Heart left ventricle (tissue), 16 donors: ENCODE results near the gene COQ8A. TPM values are rescaled to one million over a fixed set of nuclear protein-coding genes. Genes with fewer than 3 reads are reported as not detected.

Experiments used
- ATAC-seq, 4 donors: fragments of 200-7000 bp; cut with Tn5 transposase; one replicate each; pipeline ENCODE4 v1.9.1; 2020 to 2022; ENCODE audit warnings: moderate library complexity in 4 of 4, mild to moderate bottlenecking in 3 of 4, moderate number of reproducible peaks in 1 of 4
- DNase-seq, 5 donors: peaks; one replicate each; pipeline ENCODE4 v3.0.0-alpha.2; 2020
- H3K27ac ChIP-seq, 12 donors: fragments of 200-600 bp; sonication (generic) in 4 of 12; one replicate each; pipeline versions ENCODE4 v1.5.0 to v1.8.0; 2016 to 2022; ENCODE audit warnings: mild to moderate bottlenecking in 2 of 12
- H3K27me3 ChIP-seq, 9 donors: fragments of 200-600 bp; sonication (generic) in 2 of 9; one replicate each; pipeline versions ENCODE4 v1.5.1 to v1.8.0; 2016 to 2022; ENCODE audit warnings: mild to moderate bottlenecking in 3 of 9
- H3K36me3 ChIP-seq, 9 donors: fragments of 200-600 bp; sonication (generic) in 2 of 9; one replicate each; pipeline versions ENCODE4 v1.5.0 to v1.8.0; 2018 to 2022; ENCODE audit warnings: mild to moderate bottlenecking in 2 of 9
- H3K4me1 ChIP-seq, 12 donors: fragments of 200-600 bp; sonication (generic) in 4 of 12; one replicate each; pipeline versions ENCODE4 v1.5.0 to v1.8.0; 2016 to 2022; ENCODE audit warnings: mild to moderate bottlenecking in 3 of 12
- H3K4me3 ChIP-seq, 12 donors: fragments of 200-600 bp; sonication (generic) in 4 of 12; one replicate each; pipeline versions ENCODE4 v1.5.0 to v1.8.0; 2017 to 2022; ENCODE audit warnings: mild to moderate bottlenecking in 9 of 12, moderate library complexity in 4 of 12
- H3K9me3 ChIP-seq, 12 donors: fragments of 200-600 bp; sonication (generic) in 4 of 12; one replicate each; pipeline versions ENCODE4 v1.5.0 to v1.8.0; 2016 to 2022; ENCODE audit warnings: mild to moderate bottlenecking in 1 of 12
- CTCF ChIP-seq, 12 donors: fragments of 200-600 bp; sonication (generic) in 4 of 12; IDR thresholded peaks; one replicate each; pipeline versions ENCODE4 v1.5.0 to v1.8.0; 2018 to 2022; ENCODE audit warnings: antibody characterized with exemption in 12 of 12, mild to moderate bottlenecking in 5 of 12
- POLR2A ChIP-seq, 2 donors: fragments of 450-650 bp; IDR thresholded peaks; one replicate each; pipeline ENCODE4 v1.6.1; 2017; ENCODE audit warnings: antibody characterized with exemption in 2 of 2, mild to moderate bottlenecking in 2 of 2, moderate library complexity in 2 of 2
- WGBS, 4 donors: extraction: QIAGEN DNeasy Blood & Tissue Kit in 2 of 4; methylation state at CpG; one replicate each; pipeline versions ENCODE4 v1.1.5 to v1.1.7; 2013 to 2018; 5-methylcytosine and 5-hydroxymethylcytosine counted together
- intact Hi-C, 10 donors: fragments of 100-400 bp; cut with DNase I; formaldehyde crosslinking; loops; one replicate each; pipeline versions ENCODE4 v1.11.1 to v1.14.2; 2022
- polyA plus RNA-seq, 2 donors: library from polyadenylated mRNA; stranded (reverse); fragments of 200-250 nt; gene quantifications; one replicate each; pipeline ENCODE4 v1.2.3, GENCODE V29; 2013
- total RNA-seq, 9 donors: library from RNA; depleted of rRNA in 2 of 9; stranded (reverse); fragments of >200 nt in 2 of 9; fragmentation: NEBNext Ultra II Directional in 3 of 9; extraction: Animal tissue kit (Norgen Biotek cat#: 25700) in 3 of 9; gene quantifications; one replicate each; pipeline versions ENCODE4 v1.1.0 to v1.2.4, GENCODE V29; 2016 to 2023
- donor health status: ischemic (EF 13 %, LVEDD 7.1; RV severe dilation, severe dysfunction).
- donor health status: healthy with polysubstance abuse.
- donor health status: DM: no; HTN: yes; CAD: no.
- donor health status: DM: no; HTN: no; CAD: no.
- donor health status: ischemic (EF 25% LVEDD 6.9; RV normal size, moderate dysfunction).
- donor health status: ischemic (EF 25% LVEDD 5.7; RV mildly dilated, moderate dysfunction).
- donor health status: healthy.
- donor health status: DM: yes; HTN: yes; CAD: no.
- donor health status: ischemic (EF 35%, LVEDD 5.7; RV mildly dilated, moderate dysfunction).
- donor health status: nonischemic (EF 11% LVEDD 7.7; RV severe dilation, severe dysfunction).
- donor health status: DM: yes; HTN: yes; CAD: no.
- donor health status: PGD.
- donor health status: ischemic (EF 29% LVEDD 5.4; RV normal size, mild dysfunction).
- donor health status: nonischemic (EF 23%, LVEDD 6.1; RV moderate dilation, normal function).

The COQ8A gene
- total and polyA plus RNA-seq, 11 donors: 141 to 915 (median 269) TPM

GRCh38 chr1:226973898-226974543, 33.9 kb downstream of the COQ8A start:
- Histone ChIP-seq H3K9me3 (peaks cover 0 to 17% (median 0%) of the 10 kb centered on the region in 12 donors), H3K27me3 (no peaks in the 10 kb centered on the region), H3K4me1 (peaks cover 0 to 53% (median 36%) of the 10 kb centered on the region in 12 donors), H3K27ac (peak overlapping the region; percentile 80 to 97 (median 94)), H3K4me3 (no peak overlapping the region), H3K36me3 (peaks cover 0 to 25% (median 13%) of the 10 kb centered on the region in 9 donors)
- intact Hi-C loops: loop anchor here in 3 of 10 donors (2.0 to 10.0 kb wide), 3 partner anchors 33 to 59 kb away; partner anchors contain the start of gene COQ8A (in 1 of the 3)
- ATAC-seq (peak; percentile 11 to 72 (median 64)), DNase-seq (peak in 2 of 5 donors; percentile 67 to 75)
- peak in 2 of 12 donors; percentile 9 to 16 for TF ChIP-seq CTCF (IDR thresholded peaks at IDR 0.05)
- no peak for TF ChIP-seq POLR2A (IDR thresholded peaks at IDR 0.05)
- 31 to 45% (median 36%) methylated on average over 7 to 11 of the region's 11 CpGs for WGBS, 4 donors

- Histone ChIP-seq H3K4me1 (peaks cover 0 to 60% (median 41%) of the 10 kb centered on the region in 12 donors), H3K27ac (peak overlapping the region; percentile 80 to 97 (median 94)), H3K4me3 (no peak overlapping the region), H3K36me3 (peaks cover 0 to 27% (median 13%) of the 10 kb centered on the region in 9 donors), H3K27me3 (no peaks in the 10 kb centered on the region), H3K9me3 (peaks cover 0 to 17% (median 0%) of the 10 kb centered on the region in 12 donors)
- ATAC-seq (peak; percentile 47 to 54 (median 50)), DNase-seq (peak in 4 of 5 donors; percentile 55 to 81 (median 75))
- 29 to 54% (median 45%) methylated on average over 10 to 14 of the region's 14 CpGs for WGBS, 4 donors
- intact Hi-C loops: loop anchor here in 2 of 10 donors (2.0 to 10.0 kb wide), 2 partner anchors 34 to 60 kb away; partner anchors contain the start of gene COQ8A (in 1 of the 2)
- no peak for TF ChIP-seq CTCF (IDR thresholded peaks at IDR 0.05)
- no peak for TF ChIP-seq POLR2A (IDR thresholded peaks at IDR 0.05)
Observed at GRCh38 chr1:226974544-226975258, 34.6 kb downstream of the COQ8A start.

GRCh38 chr1:226975259-226976250, 35.5 kb downstream of the COQ8A start:
- peak overlapping the region; percentile 80 to 97 (median 94) for H3K27ac ChIP-seq
- H3K27me3 ChIP-seq: no peaks in the 10 kb centered on the region
- peaks cover 0 to 17% (median 0%) of the 10 kb centered on the region in 12 donors for H3K9me3 ChIP-seq
- H3K4me3 ChIP-seq: no peak overlapping the region
- no peak for DNase-seq
- no peak for TF ChIP-seq POLR2A (IDR thresholded peaks at IDR 0.05)
- no peak for TF ChIP-seq CTCF (IDR thresholded peaks at IDR 0.05)
- 72 to 85% (median 74%) methylated on average over 22 to 29 of the region's 32 CpGs for WGBS, 4 donors
- ATAC-seq: peak in 2 of 4 donors; percentile 1 to 12
- peaks cover 0 to 19% (median 6%) of the 10 kb centered on the region in 9 donors for H3K36me3 ChIP-seq
- intact Hi-C loops: loop anchor here in 2 of 10 donors (2.0 to 10.0 kb wide), 2 partner anchors 35 to 61 kb away; partner anchors contain the start of gene COQ8A (in 1 of the 2)
- H3K4me1 ChIP-seq: peaks cover 0 to 69% (median 49%) of the 10 kb centered on the region in 12 donors
